AG10803 (cell line): ENCODE results near the gene DUSP15.

Experiments used
- DNase-seq: peaks from one replicate; pipeline ENCODE4 v3.0.0; 2010; ENCODE audit warnings: low read depth
- H3K4me3 ChIP-seq: 2 replicates; pipeline ENCODE4 v1.5.1; 2011; ENCODE audit warnings: mild to moderate bottlenecking, low read length, control low read depth
- CTCF ChIP-seq: conservative IDR thresholded peaks from 2 replicates; pipeline ENCODE4 v1.5.1; 2011; ENCODE audit warnings: mild to moderate bottlenecking, low read length, control low read depth, inconsistent platforms

The DUSP15 gene

GRCh38 chr20:31859998-31860380 lies 10.3 kb downstream of the DUSP15 start:
- H3K4me3 ChIP-seq, result no peak overlapping the region

GRCh38 chr20:31859266-31859997 lies 10.9 kb downstream of the DUSP15 start:
- no peak for TF ChIP-seq CTCF
- no peak for DNase-seq
- H3K4me3 ChIP-seq, result no peak overlapping the region

More at GRCh38 chr20:31859998-31860380, 10.3 kb downstream of the DUSP15 start:
- no peak for DNase-seq
- no peak for TF ChIP-seq CTCF

GRCh38 chr20:31858760-31859083 lies 11.6 kb downstream of the DUSP15 start:
- H3K4me3 ChIP-seq, result no peak overlapping the region
- no peak for TF ChIP-seq CTCF
- no peak for DNase-seq

GRCh38 chr20:31857861-31858759 lies 12.2 kb downstream of the DUSP15 start:
- no peak for TF ChIP-seq CTCF
- no peak for DNase-seq

GRCh38 chr20:31856516-31856915 lies 13.8 kb downstream of the DUSP15 start:
- DNase-seq, result no peak
- TF ChIP-seq CTCF, result no peak
- H3K4me3 ChIP-seq, result no peak overlapping the region

More at GRCh38 chr20:31857861-31858759, 12.2 kb downstream of the DUSP15 start:
- no peak overlapping the region for H3K4me3 ChIP-seq

GRCh38 chr20:31853481-31853880 lies 16.8 kb downstream of the DUSP15 start:
- H3K4me3 ChIP-seq, result no peak overlapping the region
- TF ChIP-seq CTCF, result no peak
- DNase-seq, result no peak
